D341Med (cell line): Measurements from ENCODE around the gene NPEPL1.

Experiments
- DNase-seq: peaks from one replicate; pipeline ENCODE4 v3.0.0; 2012; ENCODE audit warnings: low spot score

NPEPL1 gene

DNA sequence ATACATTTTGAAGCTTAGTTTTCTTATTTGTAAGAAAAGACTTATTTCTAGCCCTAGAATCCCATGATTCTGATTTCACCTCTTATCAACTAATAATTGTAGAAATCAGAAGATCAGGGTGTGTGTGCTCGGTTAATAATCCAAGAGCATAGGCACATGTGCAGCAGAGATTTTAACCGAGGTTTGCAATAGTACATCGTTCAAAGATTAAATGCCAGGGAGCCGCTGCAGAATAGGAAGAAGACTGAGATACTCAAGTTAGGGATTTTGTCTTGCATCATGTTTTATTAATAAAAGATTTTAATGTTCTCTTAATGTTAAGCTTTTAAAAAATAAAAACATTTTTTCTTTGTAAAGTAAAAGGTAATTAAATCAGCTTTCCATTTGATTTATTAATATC lies 34.6 kb upstream of the NPEPL1 start:
- no peak for DNase-seq

- no peak for DNase-seq
Measured at GRCh38 chr20:58658760-58659159, 33.8 kb upstream of the NPEPL1 start.

- no peak for DNase-seq
Measured at GRCh38 chr20:58659841-58660240, 32.8 kb upstream of the NPEPL1 start.

GRCh38 chr20:58660855-58661597 lies 31.6 kb upstream of the NPEPL1 start:
- no peak for DNase-seq

DNA sequence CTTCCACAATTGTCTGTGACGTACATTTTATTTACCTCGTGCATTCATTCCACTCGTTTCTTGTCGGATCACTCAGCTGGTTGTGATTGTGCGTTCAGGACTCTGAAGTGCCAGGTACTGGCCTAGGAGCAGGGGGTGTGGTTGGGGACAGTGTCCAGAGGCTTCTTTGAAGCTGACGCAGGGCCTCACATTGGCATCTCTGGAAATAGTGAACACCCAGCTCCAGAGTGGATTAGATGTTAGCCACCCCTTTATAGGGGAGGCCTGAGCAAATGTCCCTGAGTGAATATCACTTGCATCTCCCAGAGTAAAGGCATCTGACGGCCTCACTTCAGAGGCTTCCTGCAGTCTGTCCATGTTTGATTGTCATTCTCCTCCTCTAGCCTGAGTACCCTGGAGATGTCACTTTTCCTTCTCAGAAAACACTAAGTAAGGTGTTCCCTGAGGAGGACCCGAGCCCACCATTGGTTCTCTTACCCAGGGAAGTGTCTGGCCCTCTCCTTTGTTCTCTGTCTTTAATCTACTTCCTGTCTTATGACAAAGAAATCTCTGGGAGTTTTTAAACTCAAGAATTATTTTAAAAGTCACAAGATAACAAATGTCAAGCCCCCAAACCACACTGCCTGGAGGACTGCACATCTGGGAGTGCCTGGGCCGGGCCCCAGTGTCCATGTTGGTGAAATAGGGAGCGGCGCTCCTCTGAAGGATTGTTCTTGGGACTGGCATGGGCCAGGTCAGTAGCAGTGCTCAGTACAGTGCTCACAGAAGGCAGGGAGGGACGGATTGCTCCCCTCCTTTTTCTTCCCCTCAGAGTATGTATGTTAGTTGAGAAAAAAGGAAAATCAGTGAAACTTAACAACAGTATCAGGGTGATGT lies 30.8 kb upstream of the NPEPL1 start:
- no peak for DNase-seq

- no peak for DNase-seq
Measured at GRCh38 chr20:58664331-58664730, 28.3 kb upstream of the NPEPL1 start.

DNA sequence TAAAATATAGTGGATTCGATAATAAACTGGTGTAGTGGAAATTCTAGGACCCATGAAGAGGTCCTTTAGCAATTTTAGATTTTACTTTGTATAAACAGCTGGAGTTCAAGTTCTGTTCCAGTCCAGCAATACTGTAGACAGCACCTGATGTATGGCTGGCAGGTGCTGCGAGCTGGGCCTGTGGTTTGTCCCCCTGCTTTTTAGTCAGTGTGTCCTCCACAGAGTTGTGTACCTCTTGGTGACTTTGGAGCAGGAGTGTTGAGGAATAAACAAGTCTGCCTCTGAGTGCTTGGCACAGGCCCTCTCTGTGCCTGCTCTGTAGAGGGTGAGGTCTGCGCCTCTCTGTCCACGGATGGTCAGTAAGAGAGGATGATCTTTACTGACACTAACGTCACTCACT lies 27.7 kb upstream of the NPEPL1 start:
- no peak for DNase-seq

DNA sequence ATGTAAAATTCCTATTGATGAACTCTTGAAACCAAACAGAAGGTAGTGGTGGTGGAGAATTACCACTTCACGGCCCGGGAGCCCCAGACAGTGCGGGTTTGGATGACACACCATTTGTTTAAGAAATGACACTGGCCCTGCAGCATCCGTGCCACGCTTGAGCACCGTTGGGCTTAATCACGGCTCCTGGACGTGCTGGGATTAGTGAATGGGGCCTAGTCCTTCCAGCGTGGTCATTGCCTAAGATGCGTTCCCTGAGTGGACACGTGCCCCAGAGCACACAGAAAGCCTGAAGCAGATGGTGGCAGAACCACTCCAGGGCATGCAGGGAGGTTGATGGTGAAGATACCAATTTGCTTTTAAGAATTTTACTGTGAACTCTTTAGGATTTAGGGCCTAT lies 27.0 kb upstream of the NPEPL1 start:
- no peak for DNase-seq

- DNase-seq: no peak
Measured at GRCh38 chr20:58666702-58667101, 25.9 kb upstream of the NPEPL1 start.

GRCh38 chr20:58667975-58668374 lies 24.6 kb upstream of the NPEPL1 start:
- DNase-seq: no peak

DNA sequence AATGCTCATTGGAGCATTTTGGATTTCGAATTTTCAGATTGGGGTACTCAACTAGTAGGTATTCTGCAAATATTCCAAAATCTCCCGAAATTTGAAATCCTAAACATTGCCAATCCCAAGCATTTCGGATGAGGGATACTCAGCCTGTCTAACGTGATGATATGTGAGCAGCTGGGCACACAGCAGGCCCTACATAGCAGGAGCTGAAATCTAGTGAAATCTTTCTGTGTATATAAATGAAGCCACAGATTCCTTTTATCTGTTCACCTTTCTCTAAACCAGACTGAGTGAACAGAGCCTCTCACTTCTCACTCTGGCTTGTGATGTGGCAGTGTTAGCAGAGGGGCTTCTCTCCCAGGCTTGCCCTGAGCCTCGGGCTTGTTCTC lies 23.7 kb upstream of the NPEPL1 start:
- no peak for DNase-seq

DNA sequence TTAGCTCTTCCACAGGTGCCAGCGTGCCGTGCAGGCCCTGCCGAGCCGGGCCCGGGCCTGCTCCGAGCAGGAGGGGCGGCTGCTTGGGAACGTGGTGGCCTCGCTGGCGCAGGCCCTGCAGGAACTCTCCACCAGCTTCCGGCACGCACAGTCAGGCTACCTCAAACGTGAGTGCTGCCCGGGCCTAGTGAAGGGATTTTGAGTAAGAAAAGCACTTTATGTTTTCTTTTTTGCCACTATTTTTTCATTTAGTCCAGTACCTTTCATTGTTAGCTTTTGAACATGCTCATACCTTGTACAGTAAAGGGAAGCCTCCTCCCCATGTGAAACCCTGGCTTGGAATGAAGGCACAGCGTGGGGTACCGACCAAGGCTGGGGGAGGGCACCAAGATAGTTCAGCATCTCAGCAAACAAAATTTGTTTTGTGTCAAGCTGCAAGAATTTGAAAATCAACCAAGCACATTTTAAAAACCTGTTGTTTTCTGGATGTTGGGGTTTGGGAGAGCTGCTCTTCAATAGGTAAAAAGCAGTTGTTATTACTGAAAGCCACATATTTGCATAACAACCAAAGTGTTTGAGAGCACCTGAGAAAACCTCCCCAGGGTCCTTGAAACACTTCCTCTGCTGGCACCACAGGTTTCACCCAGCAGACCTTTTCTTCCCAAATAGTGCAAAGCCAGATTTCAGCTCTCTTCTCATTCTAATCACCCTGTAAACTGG lies 23.2 kb upstream of the NPEPL1 start:
- no peak for DNase-seq

GRCh38 chr20:58670102-58670501 lies 22.5 kb upstream of the NPEPL1 start:
- DNase-seq: no peak

DNA sequence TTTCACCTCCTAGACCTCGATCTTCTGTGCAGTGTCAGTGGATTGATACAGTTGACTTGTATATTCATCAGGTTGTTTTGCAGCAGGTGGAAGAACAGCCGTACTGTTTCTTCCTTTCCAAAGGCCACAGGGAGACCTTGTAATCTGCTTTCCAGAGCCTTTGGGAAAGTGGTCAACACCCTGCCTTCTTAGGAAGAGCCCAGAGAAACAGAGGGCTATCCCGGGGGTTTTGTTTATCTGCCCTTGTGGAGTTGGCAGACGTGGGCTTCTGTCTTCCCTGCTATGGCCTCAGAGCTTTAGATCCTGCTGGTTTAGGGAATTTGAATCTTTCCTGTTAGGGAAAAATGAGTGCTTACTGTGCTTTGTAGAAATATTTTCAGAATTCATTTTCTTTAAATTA lies 21.9 kb upstream of the NPEPL1 start:
- DNase-seq: no peak

GRCh38 chr20:58673119-58673518 lies 19.5 kb upstream of the NPEPL1 start:
- no peak for DNase-seq

DNA sequence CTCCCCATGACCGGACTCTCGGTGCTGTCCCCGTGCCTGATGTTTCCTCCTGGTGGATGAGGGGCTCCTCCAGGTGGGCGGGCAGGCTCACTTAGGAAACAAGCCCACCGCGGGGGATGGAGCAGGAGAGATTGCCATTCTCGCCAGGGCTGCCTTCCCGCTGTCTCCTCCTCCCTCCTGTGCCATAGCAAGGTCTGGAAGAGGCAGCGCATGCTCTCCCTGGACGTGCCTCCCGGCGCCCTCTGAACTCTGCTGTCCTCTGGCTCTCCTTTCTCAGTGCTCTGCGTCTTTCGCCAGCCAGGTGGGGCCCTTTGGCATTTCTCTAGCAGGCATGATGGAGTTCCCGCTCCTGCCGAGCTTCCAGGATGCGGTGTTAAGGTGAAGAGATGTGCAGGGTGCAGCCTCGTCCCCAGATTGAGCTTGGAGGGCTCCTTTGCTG lies 17.4 kb upstream of the NPEPL1 start:
- no peak for DNase-seq

DNA sequence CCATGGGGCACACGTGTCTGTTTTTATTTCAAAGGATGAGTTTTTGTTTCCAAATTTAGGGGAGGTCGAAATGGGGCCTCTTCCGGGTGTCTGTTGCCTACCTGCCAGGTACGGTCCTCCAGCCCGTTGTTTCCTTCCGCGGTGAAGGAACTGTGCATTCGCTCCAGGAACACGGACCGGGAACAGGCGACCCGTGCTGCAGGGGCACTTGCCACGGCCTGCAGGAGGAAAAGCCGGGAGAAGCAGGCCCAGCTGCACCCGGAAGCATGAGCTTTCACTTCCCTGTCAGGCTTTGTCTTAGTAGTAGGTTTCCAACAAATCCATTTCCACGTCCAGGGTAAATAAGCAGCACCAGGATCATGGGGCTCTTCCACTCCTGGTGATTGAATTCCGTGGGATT lies 17.0 kb upstream of the NPEPL1 start:
- no peak for DNase-seq

- DNase-seq: no peak
Measured at GRCh38 chr20:58676161-58676560, 16.4 kb upstream of the NPEPL1 start.

- no peak for DNase-seq
Measured at GRCh38 chr20:58677079-58677604, 15.5 kb upstream of the NPEPL1 start.

GRCh38 chr20:58677808-58678207 lies 14.8 kb upstream of the NPEPL1 start:
- no peak for DNase-seq

DNA sequence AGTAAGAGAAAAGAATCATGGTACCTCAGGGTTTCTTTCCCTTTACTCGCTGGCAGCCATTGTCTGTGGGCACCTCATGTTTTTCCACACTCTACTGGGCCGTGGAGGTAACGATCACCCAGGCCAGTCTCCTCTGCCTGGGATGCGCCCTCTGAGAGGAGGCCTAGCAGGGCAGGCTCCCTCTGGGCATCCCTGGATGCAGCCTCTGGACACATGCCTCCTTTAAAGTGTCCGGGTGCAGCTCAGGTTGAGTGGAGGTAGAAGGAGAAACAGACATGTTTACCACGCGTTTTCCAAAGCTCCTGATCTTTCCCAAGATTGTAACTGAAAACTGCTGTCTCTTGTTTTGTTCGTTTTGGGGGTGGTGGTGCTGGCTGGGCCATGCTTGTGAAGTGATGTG lies 13.8 kb upstream of the NPEPL1 start:
- no peak for DNase-seq
